Kidney tubule cell (primary cell): ENCODE measurements around the gene MPHOSPH6.
"Not testable (repeated sequence)": the region's sequence is repeated elsewhere in the genome, so short reads cannot be mapped to it uniquely, and the experiment has no call there.

Experiments
- DNase-seq: peaks from one replicate; pipeline ENCODE4 v3.0.0-alpha.2; 2018; ENCODE audit warnings: low spot score

Gene MPHOSPH6

DNA sequence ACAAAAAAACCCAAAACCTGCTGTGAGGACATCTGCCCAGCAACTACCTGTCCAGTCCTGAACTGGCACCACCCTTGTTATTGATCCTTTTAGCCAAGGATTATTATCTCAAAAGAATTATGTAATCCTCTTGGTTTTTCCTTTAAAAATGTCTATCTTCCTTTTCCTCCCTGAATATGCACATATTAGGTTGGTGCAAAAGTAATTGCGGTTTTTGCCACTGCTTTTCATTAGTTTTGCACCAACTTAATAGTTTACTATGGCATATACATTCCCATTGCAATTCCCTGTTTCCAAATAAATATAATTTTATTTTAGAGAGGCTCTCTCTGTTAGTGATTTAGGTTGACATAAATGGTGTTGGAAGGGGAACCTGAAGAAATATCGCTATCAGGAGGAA is 51.3 kb downstream of the MPHOSPH6 start:
- DNase-seq, result no peak

DNA sequence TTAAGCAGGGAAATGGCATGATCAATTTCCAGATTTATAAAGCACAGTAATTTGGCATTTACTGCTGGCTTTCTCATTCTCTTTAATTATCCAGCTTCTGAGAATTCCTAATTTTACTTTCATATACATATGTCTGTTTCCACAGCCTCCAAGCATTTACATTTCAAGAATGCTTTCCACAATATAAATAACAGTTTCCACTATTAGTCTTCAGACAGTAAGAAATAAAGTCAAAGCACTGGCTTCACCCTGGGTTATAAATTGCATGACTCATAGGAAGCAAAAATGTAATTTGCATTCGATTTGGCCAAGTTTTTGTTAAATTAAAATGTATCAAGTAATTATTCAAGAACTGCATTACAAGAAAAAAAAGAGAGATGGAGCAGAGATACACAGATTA is 53.5 kb downstream of the MPHOSPH6 start:
- DNase-seq, result no peak

DNA sequence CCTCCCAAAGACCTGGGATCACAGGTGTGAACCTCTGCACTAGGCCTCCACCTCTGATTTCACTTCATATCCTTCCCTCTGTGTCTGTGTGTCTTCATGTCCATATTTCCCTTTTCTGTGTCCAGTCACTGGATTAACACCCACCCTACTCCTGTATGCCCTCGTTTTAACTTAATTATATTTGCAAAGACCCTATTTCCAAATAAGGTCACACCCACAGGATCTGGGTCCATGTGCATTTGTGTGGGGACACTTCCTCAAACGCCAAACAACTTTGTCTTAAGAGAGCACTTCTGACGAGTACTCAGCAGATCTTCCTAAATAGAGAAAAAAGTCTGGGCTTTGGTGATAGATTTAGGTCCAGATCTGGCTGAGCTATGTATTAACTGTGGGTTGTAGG is 56.3 kb downstream of the MPHOSPH6 start:
- DNase-seq, result no peak

DNA sequence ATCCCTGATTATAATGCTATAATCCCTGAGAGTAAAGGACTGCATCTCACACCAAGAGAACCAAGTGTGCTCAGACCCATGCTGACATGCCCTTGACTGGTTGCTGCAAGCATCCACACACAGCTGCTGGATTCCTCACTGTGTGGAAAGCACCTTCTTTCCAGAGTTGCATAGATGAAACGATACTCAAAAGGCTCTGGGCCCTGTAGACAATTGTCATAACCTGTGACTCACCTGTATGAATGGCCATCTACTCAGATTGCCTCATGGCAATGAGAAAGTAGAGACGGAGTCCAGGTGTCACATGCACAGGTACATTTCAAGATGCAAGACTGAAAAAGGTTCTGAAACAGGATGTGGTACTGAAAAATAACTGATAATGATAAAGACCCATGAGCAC is 58.1 kb downstream of the MPHOSPH6 start:
- DNase-seq, result peak; percentile 32

DNA sequence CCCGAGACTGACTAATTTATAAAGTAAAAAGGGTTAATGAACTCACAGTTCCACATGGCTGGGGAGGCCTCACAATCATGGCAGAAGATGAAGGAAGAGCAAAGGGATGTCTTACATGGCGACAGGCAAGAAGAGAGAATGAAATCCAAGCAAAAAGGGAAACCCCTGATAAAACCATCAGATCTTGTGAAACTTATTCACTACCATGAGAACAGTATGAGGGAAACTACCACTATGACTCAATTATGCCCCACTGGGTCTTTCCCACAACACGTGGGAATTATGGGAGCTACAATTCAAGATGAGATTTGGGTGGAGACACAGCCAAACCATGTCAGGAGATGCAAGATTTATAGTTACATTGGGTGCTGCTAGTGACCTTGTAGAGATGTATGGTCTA is 60.8 kb downstream of the MPHOSPH6 start:
- DNase-seq, result not testable (repeated sequence)

DNA sequence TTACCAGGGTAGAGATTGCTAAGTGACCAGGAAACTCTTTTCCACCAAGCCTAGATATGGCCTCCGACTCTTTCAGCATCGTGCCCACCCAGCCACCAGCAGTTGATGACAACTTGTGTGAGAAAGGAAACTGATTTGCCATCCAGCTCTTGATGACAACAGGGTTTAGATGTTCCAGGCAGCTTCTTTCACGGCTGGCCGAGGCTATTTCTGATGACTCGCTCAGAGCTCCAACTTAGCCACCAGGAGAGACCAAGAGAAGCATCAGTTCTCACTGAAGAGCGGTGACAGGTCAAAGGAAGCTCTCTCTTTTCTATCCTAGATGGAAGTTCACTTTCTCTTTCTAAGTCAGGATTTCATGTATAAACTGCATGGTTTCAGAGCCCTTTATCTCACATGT is 61.2 kb downstream of the MPHOSPH6 start:
- peak; percentile 73 for DNase-seq

DNA sequence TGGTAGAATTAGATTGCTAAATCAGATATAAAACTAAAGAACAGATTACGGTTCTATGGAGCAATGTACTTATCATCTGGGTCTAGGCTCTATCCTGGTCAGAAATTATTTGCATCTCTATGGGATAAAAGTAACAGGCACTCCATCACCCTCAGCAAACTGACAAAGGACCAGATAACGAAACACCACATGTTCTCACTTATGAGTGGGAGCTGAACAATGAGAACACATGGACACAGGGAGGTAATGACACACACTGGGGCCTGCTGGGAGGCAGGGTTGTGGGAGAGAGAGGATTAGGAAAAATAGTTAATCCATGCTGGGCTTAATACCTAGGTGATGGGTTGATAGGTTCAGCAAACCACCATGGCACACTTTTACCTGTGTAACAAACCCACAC is 61.9 kb downstream of the MPHOSPH6 start:
- DNase-seq, result no peak

DNA sequence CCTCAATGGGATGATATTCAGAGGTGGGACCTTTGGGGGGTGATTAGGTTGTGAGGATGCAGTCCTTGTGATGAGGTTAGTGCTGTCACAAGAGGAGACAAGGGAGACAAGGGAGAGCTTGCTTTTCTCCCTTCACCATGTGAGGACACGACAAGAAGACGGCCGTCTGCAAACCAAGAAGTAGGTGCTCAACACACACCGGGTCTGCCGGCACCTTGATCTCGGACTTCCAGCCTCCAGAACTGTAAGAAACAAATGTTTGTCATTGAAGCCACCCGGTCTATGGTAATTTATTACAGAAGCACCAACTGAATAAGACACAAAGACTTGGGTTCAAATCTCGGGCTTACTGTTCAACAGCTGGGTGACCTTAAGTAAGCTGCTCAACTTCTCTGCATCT is 64.9 kb downstream of the MPHOSPH6 start:
- no peak for DNase-seq
